T-helper 1 cell treated with Interleukin-12 subunit alpha and Interleukin-12 subunit beta and Interleukin-4 antibody, amounts not matched to agents 30 ng/mL and 1 ng/mL, for 36 hours (primary cell): Measurements from ENCODE around the gene GARIN5B. TPM values are rescaled to one million over a fixed set of nuclear protein-coding genes. Genes with fewer than 3 reads are reported as not detected.

Experiments
- intact Hi-C: fragments of 100-400 bp; cut with micrococcal nuclease; formaldehyde crosslinking; loops from one replicate; pipeline ENCODE4 v1.15.1; 2024
- total RNA-seq: library from RNA; stranded (reverse); gene quantifications from 2 replicates; pipeline ENCODE4 v1.2.3, GENCODE V29; 2022

The GARIN5B gene
- total RNA-seq, 1 donor from 2014 or later = not detected

DNA sequence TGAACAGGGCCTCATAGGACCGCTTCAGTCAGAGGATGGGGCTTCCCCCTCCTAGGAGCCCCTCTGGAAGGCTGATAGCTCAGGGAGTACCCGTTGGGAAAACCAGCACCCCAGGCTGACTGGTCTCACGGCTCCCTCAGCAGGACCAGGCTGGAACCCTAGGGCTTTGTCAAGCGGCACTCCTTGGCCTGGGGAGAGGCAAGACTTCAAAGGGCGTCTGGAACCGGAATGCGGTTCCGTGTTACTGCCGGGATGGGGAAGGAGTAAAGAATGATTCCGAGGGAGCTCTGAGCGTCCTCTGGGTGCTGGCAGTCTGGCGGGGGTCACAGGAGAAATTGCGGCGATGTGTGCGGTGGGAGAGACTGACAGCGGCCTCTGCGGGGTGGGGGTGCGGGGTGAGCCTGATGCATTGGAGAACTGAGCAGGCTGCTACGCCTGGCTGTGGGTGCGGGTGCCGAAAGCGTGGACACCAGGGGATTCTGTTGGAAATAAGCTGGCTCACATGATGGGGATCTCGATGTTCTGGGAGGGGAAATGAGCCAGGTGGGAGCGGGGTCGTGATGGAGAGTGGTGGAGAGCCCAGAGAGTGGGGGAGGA is 10.4 kb downstream of the GARIN5B start:
- intact Hi-C loops = loop anchor here (1.0 to 5.0 kb wide), 2 partner anchors 47 to 270 kb away; no protein-coding TSS in a partner anchor

DNA sequence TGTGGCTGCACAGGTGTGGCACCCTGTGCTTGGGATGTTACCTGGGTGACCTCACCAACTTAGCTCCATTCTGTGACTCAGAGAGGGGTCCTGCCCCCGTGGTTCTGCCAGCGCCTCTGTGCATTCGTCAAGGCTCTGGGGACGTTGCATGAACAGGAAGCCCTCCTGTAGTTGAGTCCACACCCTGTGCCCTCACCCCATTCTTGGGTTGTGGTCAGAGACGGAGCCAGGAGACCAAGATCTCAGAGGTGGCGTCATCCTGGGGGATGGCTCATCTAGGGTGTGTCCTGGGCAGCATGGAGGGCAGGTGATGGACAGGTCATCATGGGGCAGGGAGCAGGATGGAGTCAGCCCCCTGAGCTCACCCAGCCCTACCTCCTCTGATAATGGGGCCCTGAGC is 11.0 kb downstream of the GARIN5B start:
- intact Hi-C loops = loop anchor here (5.0 kb wide), 1 partner anchor 270 kb away; no protein-coding TSS in a partner anchor

DNA sequence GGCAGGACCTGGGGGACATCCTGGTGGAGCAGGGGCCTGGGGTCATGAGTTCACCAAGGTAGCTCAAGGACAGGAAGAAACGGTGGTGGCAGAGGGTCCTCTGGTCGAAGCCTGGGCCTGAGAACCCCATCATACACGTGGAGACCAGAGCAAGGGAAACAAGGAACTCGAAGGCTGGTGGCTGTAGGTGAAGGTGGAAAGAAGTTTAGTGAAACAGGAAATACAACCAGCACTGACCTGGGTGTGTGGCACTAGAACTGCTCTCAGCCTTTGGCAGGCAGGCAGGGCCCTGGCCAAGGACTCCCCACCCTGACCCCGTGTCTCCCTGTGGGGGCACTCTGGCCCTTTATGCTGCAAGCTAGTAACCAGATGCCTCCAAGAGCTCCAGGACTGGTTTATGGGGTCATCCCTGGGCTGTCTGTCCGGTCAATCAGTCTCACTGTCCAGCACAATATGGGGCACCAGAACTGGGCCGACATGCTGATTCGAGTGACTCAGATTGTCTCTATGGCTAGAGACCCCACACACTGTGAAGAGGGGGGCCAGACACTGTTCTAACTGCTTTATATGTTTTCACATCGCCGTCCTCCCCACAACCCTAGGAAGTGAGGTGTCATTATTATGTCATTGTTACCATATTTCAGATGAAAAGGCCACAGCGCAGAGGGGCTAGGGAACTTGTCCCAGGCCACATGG is 12.3 kb downstream of the GARIN5B start:
- intact Hi-C loops = loop anchor here (5.0 kb wide), 1 partner anchor 268 kb away; no protein-coding TSS in a partner anchor

DNA sequence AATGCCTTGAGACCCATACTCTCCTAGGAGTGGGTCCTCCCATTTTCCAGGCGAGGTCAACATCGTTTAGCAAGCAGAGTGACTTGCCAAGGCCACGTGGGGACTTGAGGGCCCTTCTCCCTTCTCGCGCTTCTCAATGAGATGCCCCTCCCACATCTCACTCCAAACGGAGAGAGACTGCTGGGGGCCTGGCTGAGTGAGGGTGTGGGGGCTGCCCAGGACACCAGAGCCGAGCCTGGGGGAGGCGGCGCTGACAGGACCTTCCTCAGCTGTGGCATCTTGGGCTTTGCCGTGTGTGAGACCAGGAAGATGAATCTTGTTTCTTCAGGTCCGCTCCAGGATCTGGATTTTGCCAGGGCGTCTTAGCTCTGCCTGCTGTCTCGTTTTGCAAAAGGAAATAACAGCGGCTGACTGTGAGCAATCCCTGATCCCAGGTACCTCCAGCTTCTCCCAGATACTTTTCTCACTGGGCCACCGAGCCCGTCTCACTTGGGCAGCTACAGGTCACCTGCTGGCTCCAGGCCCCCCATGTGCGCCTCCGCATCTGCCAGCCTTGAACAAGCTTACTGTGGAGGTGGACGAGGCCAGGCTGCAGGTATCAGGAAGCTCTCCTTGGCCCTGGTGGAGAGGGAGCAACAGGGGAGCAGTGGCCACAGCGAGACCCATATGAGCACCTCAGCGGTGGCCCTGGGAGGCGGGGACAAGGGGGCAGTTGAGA is 14.6 kb downstream of the GARIN5B start:
- intact Hi-C loops = no loop called here

DNA sequence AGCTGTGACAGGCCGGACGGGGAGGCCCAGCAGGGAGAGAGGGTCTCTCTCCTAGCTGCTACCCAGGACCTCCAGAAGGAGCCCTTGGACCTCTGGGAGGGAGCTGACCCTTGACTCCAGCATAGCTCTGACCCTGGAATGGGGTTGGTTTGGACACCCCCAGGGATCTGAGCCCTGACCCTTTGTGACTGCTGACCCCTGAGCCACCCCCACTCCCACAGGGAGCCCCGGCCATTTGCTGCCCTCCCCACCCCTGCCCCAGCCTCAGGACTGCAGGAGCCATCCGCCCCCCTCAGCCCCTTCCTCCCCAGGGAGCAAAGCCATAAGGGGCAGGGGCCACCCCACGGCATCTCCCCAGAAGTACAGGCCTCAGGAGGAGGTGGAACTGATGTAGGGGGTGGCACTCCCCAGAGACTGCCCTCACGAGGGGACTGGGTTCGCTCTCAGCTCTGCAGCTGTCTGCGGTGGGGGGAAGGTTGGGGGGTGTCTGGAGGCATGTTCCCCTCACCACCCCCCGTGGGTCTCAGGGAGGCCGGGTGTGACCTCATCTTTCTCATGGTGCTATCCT is 15.5 kb downstream of the GARIN5B start:
- intact Hi-C loops = no loop called here

DNA sequence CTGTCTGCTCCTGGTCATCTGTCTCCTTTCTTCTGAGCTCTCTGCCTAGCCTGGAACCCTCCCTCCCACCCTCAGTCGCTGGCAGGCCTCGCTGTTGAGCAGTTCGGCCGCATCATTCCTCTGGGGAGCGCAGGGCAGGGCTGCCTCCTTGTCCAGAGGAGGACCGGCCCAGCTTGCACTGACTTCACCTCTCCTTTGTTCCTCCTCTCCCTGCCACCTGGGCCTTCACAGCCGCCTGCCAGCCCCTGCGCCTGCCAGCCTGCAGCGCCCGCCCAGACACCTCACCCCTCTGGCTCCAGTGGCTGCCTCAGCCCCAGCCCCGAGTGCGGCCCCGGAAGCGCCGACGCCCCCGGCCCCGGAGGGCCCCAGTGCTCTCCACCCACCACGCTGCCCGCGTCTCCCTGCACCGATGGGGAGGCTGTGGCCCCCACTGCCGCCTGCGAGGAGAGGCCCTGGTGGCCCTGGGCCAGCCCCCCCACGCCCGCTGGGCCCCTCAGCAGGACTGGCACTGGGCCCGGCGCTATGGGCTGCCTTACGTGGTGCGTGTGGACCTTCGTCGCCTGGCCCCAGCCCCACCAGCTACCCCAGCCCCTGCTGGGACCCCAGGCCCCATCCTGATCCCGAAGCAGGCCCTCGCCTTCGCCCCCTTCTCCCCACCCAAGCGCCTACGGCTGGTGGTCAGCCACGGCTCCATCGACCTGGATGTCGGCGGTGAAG is 16.2 kb downstream of the GARIN5B start:
- intact Hi-C loops = no loop called here

DNA sequence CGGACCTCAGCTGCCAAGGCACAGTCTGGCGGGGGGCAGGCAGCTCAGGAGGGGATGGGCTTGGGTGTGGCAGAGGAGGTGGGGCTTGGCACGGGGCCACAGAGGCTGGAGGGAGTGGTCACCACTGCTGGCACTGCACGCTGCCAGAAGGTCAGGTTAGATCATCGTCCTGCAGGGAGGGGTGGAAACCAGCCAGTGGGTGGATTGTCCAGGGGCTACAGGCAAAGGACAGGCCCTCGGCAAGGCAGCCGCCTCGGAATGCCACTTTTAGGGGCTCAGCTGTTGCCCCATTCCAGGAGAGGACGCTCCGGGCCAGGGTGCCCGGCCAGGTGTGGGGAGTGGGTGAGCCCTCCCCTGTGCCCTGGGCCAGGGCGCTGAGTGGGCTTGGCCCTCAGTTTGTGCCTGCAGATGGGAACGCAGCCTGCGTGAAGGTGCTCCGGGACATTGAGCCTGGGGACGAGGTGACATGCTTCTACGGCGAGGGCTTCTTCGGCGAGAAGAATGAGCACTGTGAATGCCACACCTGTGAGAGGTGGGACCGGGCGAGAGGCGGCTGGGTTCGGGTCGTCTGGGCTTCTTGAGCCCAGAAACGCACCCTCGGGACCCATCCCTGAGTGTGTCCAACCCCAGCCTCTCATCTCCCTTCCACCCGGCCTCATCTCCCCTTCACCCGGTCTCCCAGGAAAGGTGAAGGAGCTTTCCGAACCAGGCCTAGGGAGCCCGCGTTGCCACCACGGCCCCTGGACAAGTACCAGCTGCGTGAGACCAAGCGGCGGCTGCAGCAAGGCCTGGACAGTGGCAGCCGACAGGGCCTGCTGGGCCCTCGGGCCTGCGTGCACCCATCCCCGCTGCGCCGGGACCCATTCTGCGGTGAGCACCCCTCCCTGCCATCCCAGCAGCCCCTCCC is 17.0 kb downstream of the GARIN5B start:
- intact Hi-C loops = no loop called here

DNA sequence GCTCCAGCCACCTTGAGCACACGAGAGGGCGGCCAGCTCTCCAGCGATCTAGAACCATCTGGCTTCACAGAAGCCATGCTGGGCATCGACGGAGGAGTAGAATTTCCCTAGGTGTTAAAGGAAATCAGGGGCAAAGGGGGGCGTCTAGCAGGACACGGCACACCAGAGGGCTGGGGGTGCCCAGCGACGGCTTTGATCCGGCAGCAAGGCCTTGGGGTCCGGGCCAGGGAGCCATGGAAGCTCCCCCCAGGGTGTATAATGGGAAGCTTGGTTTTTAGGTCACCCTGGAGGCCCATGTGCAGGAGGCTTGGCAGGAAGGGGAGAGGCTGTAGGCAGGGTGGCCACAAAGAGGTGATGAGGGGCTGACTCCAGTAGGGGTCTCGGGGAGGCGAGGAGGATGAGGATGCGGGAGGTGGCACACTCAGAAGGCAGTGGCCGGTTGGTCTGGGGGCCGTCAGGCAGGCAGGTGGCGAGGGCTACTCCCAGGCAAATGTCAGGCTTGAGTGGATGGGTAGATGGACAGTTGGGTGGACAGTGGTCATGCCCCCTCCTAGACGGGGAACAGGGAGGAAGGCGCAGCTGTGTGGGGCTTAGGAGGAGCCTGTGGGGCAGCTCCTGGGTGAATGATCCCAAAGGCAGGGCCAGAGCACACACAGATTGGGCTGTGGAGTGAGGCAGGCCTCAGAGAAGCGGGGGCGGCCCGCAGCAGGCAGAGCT is 17.8 kb downstream of the GARIN5B start:
- intact Hi-C loops = no loop called here

DNA sequence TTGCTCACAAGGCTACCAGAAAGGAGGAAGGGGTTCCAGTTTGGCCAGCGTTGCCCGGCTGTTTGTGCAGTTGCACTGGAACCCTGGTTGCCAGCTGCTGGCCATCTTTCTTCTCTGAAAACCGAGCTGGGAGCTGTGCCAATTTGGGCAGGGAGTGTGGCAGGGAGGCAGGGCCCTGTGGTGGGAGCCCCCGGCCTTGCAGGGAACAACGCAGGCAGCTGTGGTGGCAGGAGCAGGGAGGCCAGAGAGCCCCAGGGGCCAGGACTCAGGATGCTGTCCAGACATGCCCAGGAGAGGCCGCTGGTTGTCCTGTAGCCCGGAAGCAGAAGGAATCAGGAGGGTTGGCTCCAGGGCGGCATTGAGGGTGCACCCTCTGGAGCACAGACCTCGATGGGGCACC is 18.6 kb downstream of the GARIN5B start:
- intact Hi-C loops = no loop called here

DNA sequence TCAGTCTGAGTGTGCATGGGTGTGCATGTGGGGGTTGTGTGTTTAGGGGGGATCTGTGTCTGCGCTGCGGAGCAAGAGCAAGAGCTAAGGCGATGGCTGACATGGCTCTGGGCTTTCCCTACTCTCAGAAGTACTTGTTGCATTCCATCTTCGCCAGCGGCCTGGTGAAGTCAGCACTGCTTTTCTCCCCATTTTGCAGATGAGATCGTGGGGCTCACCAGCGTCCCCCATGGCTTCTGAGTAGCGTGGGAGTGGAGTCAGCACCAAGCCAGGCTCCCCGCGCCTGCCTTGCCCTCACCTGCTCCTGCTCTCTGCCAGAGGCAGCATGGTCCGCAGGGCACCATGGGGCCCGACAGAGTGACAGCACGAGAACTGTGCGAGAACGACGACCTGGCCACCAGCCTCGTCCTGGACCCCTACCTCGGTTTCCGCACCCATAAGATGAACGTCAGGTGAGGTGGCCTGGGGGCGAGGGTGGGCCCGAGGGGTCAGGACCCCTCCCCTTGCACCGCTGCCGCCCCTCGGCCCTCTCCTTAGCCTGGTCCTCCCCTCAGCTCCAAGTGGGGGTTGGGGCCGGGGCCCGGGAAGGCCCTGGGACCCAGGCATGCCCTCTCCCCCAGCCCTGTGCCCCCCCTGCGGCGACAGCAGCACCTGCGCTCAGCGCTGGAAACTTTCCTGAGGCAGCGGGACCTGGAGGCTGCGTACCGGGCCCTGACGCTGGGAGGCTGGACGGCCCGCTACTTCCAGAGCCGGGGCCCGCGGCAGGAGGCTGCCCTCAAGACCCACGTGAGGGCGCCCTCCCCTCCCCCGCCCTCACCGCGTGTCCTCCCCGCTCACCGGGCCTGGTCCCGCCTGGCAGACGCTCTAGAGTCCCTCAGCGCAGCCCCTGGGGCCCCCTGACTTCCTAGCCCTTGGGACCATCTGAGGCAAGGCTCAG is 21.2 kb downstream of the GARIN5B start:
- intact Hi-C loops = no loop called here

DNA sequence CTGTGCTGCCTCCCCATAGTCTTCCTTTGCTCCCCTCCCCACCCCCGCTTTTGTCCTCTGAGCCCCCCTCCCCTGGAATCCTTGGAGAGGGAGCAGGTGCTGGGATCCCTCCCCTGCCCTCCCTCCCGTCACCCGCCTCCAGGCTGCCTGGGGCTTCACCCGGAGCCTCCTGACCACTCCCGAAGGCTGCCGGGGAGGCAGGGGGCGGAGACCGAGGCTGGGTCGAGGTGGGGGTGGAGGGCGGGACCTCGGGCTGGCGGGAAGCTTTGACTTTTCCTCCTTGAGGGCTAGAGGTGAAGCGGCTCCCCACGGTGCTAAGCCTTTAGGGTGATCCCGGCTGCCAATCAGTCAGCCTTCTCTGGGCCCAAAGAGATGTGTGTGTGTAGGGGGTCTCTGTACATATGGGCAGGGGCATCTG is 21.9 kb downstream of the GARIN5B start:
- intact Hi-C loops = no loop called here

DNA sequence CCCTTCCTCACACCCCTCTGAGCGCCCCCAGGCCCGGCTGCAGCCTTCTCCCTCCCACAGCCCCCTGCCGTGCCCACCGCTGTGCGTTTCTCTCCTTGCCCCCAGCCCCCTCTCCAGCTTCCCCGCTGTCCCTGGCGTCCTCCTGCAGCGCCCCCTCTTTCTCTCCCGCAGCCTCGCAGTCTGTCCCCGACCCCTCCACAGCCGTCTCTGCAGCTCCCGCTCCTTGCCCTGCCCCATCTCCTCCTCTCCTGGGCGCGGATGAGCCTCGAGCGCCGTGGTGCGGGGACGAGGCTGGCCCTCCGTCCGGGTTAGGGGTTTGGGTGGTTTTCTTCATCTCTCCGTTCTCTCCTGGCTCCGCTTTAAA is 22.3 kb downstream of the GARIN5B start:
- intact Hi-C loops = no loop called here

DNA sequence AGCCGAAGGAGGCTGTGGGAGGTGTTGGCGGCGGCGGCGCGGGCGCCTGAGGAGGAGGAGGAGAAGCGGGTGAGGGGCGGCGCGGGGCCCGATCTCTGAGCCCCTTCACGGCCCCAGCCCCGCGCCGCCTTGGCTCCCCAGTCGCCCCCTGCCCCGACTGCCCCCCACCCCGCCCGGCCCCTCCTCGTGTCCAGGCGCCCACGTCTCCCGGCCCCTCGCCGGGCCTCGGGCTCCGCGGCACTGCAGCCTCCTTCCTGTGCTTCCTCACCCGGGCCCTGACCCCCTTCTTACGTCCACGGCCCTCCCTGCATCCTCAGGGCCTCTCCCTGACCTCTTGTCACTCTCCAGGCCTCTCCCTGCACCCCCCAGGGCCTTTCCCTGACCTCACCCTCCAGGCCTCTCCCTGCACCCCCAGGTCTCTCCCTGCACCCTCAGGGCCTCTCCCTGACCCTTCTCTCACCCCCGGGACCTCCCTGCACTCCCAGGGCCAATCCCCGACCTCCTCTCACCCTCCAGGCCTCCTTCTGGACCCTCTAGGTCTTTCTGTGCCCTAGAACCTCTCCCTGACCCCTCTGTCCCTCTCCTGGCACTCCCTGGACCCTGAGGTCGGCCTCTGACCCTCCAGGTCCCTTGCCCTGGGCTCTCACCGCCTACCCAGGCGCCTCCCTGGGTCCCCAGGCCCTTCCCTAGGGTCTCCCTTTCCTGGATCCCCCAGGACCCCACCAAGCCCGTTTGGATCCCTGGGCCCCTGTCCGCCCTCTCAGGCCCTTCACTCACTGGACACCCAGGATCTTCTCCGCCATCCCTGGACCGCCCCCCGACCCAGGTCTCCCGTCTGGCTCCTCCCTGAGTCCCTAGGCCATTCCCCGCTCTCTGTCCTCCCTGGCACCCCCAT is 22.9 kb downstream of the GARIN5B start:
- intact Hi-C loops = loop anchor here (1.0 to 2.0 kb wide), 19 partner anchors 14 to 1203 kb away; partner anchors contain the start of genes CNOT3, COX6B2, FIZ1 and HSPBP1

DNA sequence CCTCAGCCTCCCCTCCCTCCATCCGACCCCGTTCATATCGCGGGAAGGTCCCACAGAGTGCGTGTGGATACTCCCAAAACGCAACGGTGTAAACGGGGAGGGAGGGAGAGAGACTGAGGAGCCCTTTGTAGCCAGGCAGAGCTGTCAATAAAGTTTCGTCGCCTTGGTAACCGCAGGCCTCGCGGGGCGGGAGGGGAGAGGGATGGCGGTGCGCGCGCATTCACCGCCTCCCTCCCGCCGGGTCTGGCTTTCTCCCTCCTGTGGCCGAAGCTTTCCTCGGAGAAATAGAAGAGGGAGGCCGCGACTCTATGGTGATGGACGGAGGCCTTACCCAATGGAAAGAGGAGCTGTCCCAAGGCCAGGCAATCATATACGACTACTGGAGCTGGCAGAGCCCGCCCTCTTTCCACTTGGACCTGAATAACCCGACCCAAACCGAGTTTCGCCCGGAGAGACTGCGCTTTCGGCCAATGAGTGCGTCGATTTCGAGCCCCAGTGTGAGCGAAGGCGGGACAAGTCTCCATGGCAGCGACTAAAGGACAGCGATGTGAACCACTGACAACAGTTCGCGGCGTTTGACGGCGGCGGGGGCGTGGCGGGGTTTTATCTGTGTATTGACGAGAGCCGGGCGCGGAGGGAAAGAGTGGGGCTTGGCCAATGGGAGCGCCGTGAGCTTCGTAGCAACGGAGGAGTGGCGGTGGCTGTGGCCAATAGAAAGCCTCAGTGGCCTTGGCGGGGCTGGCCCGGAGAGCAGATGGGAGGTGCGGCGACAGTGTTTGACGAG is 23.8 kb downstream of the GARIN5B start, which contains the start of gene KMT5C:
TSS of gene KMT5C (plus strand) at position 772 of the 784 bp plus-strand sequence. CDS start 2,061 bp downstream, outside the sequence.
- intact Hi-C loops = loop anchor here (1.0 to 2.0 kb wide), 19 partner anchors 15 to 1202 kb away; partner anchors contain the start of genes CNOT3, COX6B2, FIZ1 and HSPBP1

DNA sequence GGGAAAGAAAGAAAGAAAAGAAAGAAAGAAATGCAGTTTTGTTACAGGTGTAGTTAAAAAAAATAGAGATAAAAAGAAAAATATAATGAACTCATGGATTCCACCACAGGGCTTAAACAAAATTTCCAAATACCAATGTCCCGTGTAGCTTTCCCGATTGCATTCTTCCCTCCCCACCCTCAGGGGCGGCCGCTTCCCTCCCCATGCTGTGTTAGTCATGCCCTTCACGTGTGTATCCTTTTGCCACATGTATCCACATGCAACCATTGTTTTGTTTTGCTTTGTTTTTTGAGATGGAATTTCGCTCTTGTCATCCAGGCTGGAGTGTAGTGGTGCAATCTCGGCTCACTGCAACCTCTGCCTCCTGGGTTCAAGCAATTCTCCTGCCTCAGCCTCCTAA is 27.0 kb downstream of the GARIN5B start:
- intact Hi-C loops = no loop called here

DNA sequence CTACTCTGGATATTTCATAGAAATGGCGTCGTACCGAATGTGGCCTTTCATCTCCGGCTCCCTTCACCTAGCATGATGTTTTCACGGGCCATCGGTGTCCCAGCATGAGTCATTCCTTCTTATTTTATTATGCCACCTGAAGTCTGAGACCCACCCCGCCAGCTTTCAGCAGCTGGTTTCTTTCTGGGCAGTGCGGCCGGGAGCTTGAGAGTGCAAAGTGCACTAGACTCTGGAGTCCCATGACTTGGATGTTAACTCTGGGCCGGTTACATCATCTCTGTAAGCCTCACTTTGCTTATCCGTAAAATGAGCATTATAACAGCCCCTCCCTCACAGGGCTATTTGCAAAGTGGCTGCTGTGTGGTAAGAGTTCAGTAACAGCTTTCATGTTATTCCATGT is 29.2 kb downstream of the GARIN5B start:
- intact Hi-C loops = no loop called here
